Fibroblast of skin of left quadriceps (primary cell): ENCODE results near the gene TBX10.
"Not testable (repeated sequence)": the region's sequence is repeated elsewhere in the genome, so short reads cannot be mapped to it uniquely, and the experiment has no call there.

Experiments
- DNase-seq, 2 experiments: peaks; one replicate each; pipeline ENCODE4 v3.0.0-alpha.2; 2013; ENCODE audit warnings: low read depth in 2 of 2

TBX10 gene

GRCh38 chr11:67600324-67601029, 39.1 kb downstream of the TBX10 start:
- no peak for DNase-seq

DNA sequence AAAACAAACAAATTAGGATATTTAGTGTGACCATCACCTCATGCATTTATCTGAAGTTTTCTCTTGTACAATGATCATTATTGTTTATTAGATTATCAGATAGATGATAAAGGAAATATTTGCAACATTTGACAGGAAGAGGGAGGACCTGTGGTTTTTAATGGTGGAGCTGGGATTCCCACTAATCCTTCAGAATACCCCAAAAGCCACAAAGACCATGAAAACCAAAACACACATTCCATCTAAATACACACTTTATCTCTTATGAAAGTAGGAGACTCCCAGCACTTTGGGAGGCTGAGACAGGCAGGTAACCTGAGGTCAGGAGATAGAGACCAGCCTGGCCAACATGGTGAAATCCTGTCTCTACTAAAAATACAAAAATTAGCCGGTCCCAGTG, 40.4 kb downstream of the TBX10 start:
- DNase-seq, result no peak

- not testable (repeated sequence) for DNase-seq
Measured at GRCh38 chr11:67597963-67598362, 41.6 kb downstream of the TBX10 start.

GRCh38 chr11:67597458-67597857, 42.1 kb downstream of the TBX10 start:
- DNase-seq, result not testable (repeated sequence)

DNA sequence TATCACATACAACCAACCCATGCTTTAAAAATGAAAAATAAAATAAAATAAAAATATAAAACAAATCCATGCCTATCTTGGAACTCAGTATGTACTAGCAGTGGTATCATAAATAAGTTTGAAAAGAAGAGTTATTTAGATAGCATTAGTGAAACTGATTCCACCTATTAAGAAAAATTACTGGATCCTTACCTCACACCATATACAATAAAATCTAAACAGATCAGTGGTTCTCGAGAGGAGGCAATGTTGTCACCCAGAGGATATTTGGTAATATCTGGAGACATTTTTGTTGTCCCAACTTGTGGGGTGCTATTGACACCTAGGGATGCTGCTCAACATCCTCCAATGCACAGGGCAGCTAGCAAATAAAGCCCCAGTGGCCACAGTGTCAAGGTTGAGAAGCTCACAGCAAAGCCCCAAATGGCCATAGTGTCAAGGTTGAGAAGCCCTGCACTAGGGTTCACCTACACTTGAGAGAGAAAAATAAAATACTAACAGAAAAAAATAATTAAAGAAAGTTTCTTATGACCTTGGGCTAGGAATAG, 42.7 kb downstream of the TBX10 start:
- DNase-seq, result no peak

DNA sequence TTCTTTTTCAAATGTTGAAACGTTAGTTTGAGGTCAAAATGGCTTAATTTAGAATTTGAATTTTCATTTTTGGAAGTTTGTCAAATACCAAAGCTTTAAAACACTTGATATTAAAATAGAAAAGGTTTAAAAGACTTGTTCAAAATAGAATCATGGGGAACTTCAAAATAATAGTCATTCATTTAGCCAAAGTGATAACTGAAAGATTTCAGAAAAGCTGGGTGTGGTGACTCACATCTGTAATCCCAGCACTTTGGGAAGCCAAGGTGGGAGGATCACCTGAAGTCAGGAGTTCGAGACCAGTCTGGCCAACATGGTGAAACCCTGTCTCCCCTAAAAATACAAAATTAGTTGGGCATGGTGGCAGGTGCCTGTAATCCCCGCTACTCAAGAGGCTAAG, 45.1 kb downstream of the TBX10 start:
- DNase-seq, result no peak

DNA sequence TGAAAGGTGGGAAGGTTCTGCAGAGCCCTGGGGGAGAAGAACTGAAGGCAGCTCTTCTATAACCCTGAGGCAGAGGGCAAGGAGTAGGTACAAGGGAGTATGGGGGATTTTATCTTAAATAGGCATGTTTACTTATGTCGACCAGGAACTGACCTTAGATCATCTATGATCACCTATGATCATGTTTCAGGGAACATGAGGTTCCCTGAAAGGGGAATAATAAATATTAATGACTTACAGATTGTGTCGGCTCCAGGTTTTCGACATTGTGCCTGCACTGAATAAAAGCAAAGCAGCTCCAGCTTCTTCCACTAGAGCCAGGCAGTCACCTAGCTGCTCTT, 46.0 kb downstream of the TBX10 start:
- no peak for DNase-seq

DNA sequence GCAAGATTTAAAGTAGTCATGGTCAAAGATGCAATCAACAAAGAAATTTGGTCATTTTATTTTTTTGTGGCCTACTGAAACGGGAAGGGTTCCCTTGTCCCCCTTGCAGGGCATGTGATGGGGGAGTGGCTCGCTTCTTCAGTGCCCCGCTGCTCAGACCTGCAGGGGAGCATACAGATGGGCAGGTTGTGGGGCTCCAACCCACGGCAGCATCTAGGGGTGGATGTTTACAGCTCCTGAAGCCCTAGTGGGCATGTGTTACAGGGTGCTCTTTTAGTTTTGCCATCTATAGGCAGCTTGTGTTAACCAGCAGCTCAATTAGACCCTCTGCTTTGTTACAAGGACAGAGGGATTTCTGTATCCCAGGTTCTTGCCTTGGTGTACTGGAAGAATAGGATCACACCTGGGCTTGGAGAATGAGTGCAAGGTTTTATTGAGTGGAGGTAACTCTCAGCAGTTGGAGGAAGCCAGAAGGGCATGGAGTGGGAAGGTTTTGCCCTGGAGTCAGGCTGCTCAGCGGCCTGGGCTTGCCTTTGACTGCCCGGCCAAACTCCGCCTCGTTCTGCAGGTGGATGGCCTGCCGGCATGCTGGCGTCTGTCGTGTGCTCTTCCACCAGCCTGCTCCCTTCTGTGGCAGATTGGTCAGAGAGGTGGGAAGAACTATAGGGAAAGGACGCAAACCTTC, 46.5 kb downstream of the TBX10 start:
- no peak for DNase-seq

- DNase-seq, result not testable (repeated sequence)
Measured at GRCh38 chr11:67588899-67589415, 50.6 kb downstream of the TBX10 start.

DNA sequence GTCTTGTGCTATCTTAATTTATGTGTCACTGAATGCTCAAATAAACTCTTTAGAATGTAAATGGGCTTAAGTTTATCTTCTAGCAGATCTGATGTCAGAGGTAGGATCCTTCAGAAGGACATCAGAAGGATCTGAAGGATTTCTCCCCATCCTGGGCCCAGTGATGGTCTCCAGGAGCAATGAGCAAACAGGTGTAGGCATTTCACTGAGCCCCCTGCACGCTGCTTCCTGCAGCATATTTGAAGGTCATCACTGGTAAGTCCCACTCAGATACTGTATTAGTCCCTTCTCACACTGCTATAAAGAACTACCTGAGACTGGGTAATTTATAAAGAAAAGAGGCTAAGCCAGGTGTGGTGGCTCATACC, 51.4 kb downstream of the TBX10 start:
- no peak for DNase-seq

- no peak for DNase-seq
Measured at GRCh38 chr11:67586568-67587250, 52.9 kb downstream of the TBX10 start.

DNA sequence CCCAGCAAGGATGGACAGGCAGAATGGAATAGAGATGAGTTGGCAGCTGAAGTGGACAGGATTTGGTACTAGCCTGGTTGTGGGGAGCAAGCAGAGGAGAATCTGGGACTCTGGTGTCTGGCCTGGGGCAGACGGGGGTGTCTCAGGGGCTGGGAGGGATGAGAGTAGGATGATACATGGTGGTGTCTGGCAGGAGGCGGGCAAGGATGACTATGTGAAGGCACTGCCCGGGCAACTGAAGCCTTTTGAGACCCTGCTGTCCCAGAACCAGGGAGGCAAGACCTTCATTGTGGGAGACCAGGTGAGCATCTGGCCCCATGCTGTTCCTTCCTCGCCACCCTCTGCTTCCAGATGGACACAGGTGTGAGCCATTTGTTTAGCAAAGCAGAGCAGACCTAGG, 53.7 kb downstream of the TBX10 start:
- no peak for DNase-seq

DNA sequence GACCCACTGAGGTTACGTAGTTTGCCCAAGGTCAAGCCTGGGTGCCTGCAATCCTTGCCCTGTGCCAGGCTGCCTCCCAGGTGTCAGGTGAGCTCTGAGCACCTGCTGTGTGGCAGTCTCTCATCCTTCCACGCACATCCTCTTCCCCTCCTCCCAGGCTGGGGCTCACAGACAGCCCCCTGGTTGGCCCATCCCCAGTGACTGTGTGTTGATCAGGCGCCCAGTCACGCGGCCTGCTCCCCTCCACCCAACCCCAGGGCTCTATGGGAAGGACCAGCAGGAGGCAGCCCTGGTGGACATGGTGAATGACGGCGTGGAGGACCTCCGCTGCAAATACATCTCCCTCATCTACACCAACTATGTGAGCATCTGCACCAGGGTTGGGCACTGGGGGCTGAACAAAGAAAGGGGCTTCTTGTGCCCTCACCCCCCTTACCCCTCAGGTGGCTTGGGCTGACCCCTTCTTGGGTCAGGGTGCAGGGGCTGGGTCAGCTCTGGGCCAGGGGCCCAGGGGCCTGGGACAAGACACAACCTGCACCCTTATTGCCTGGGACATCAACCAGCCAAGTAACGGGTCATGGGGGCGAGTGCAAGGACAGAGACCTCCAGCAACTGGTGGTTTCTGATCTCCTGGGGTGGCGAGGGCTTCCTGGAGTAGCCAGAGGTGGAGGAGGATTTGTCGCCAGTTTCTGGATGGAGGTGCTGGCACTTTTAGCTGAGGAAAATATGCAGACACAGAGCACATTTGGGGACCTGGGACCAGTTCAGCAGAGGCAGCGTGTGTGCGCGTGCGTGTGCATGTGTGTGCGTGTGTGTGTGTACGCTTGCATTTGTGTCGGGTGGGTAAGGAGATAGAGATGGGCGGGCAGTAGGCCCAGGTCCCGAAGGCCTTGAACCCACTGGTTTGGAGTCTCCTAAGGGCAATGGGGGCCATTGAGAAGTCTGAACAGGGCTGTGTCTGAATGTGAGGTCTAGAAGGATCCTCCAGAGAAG, 54.4 kb downstream of the TBX10 start:
- DNase-seq, result no peak

DNA sequence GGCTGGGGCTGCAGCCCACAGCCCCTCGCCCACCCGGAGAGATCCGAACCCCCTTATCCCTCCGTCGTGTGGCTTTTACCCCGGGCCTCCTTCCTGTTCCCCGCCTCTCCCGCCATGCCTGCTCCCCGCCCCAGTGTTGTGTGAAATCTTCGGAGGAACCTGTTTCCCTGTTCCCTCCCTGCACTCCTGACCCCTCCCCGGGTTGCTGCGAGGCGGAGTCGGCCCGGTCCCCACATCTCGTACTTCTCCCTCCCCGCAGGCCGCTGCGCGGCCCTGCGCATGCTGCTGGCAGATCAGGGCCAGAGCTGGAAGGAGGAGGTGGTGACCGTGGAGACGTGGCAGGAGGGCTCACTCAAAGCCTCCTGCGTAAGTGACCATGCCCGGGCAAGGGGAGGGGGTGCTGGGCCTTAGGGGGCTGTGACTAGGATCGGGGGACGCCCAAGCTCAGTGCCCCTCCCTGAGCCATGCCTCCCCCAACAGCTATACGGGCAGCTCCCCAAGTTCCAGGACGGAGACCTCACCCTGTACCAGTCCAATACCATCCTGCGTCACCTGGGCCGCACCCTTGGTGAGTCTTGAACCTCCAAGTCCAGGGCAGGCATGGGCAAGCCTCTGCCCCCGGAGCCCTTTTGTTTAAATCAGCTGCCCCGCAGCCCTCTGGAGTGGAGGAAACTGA, 55.2 kb downstream of the TBX10 start:
- DNase-seq, result no peak

GRCh38 chr11:67583247-67584204, 56.0 kb downstream of the TBX10 start, which contains the start of gene GSTP1:
Gene GSTP1, plus strand, starts transcription at chr11:67583812. Its CDS starts 32 bp downstream, at chr11:67583844.
- peak; percentile 78 to 84 for DNase-seq

DNA sequence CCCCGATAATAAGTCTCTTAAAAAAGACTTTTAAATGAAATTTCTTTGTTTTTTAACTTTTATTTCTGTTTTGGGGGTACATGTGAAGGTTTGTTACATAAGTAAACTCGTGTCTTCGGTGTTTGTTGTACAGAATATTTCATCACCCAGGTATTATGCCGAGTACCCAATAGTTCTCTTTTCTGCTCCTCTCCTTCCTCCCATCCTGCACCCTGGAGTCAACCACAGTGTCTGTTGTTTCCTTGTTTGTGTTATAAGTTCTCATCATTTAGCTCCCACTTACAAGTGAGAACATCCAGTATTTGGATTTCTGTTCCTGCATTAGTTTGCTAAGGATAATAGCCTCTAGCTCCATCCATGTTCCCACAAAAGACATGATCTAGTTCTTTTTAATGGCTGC, 57.6 kb downstream of the TBX10 start:
- no peak for DNase-seq

DNA sequence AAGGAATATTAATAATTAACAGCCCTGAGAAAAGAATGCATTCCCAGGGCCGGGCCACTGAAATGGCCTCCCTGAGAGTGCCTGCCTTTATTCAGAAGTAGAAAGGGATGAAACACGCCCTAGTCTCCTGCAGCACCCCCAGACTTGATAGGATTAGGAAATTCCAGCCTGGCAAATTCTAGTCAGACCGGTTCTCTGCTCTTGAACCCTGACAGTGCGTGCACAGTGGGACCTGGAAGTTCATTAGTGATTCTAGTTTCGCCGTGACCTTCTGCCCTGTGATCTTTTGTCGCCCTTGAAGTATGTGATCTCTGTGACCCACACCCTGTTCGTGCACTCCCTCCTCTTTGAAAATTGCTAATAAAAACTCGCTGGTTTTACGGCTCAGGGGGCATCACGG, 58.1 kb downstream of the TBX10 start:
- DNase-seq, result no peak
